DOHH2 (cell line): ENCODE results near the gene NDN.
"Not testable (repeated sequence)": the region's sequence is repeated elsewhere in the genome, so short reads cannot be mapped to it uniquely, and the experiment has no call there.

Experiments used
- H3F3A ChIP-seq: fragments of 200-600 bp; sonication (generic), shearing (Covaris generic); 2 replicates; pipeline ENCODE4 v1.6.0; 2016; ENCODE audit warnings: antibody characterized with exemption, mild to moderate bottlenecking; ENCODE audit not compliant: control insufficient read depth, insufficient read depth
- H3K27ac ChIP-seq: fragments of 200-600 bp; sonication (generic); 2 replicates; pipeline ENCODE4 v1.5.1; 2014; ENCODE audit warnings: low read depth, mild to moderate bottlenecking, low read length, moderate library complexity
- H3K27me3 ChIP-seq: fragments of 200-600 bp; sonication (generic); 2 replicates; pipeline ENCODE4 v1.6.1; 2014; ENCODE audit warnings: mild to moderate bottlenecking, low read length, mixed read lengths; ENCODE audit not compliant: control insufficient read depth
- H3K36me3 ChIP-seq: fragments of 200-600 bp; sonication (generic); 2 replicates; pipeline ENCODE4 v1.6.1; 2014; ENCODE audit warnings: mild to moderate bottlenecking, low read length, moderate library complexity, mixed read lengths; ENCODE audit not compliant: control insufficient read depth
- H3K4me1 ChIP-seq: fragments of 200-600 bp; sonication (generic); 2 replicates; pipeline ENCODE4 v1.6.1; 2014; ENCODE audit warnings: mild to moderate bottlenecking, low read length, mixed read lengths; ENCODE audit not compliant: control insufficient read depth
- H3K4me2 ChIP-seq: fragments of 200-600 bp; sonication (generic); 2 replicates; pipeline ENCODE4 v1.6.0; 2014; ENCODE audit warnings: mild to moderate bottlenecking, low read length, moderate library complexity
- H3K4me3 ChIP-seq: fragments of 200-600 bp; sonication (generic); 2 replicates; pipeline ENCODE4 v1.5.1; 2014; ENCODE audit warnings: mild to moderate bottlenecking, low read length, mixed read lengths
- H3K79me2 ChIP-seq: fragments of 200-600 bp; sonication (generic); 2 replicates; pipeline ENCODE4 v1.6.1; 2014; ENCODE audit warnings: mild to moderate bottlenecking, low read length, mixed read lengths; ENCODE audit not compliant: control insufficient read depth
- H3K9me2 ChIP-seq: fragments of 200-600 bp; sonication (generic); replicated peaks from 2 replicates; pipeline ENCODE4 v1.6.1; 2014; ENCODE audit warnings: mild to moderate bottlenecking, low read length, mixed read lengths; ENCODE audit not compliant: control insufficient read depth
- H3K9me3 ChIP-seq: fragments of 200-600 bp; sonication (generic); 2 replicates; pipeline ENCODE4 v1.6.1; 2014; ENCODE audit warnings: antibody characterized with exemption, low read length, mixed read lengths; ENCODE audit not compliant: control insufficient read depth, insufficient read depth
- H4K20me1 ChIP-seq: fragments of 200-600 bp; sonication (generic); 2 replicates; pipeline ENCODE4 v1.6.0; 2014; ENCODE audit warnings: low read depth, mild to moderate bottlenecking, antibody characterized with exemption, low read length, moderate library complexity; ENCODE audit not compliant: control insufficient read depth, insufficient read depth
- CTCF ChIP-seq: fragments of 200-600 bp; sonication (generic); IDR thresholded peaks from one replicate; pipeline ENCODE4 v1.5.1; 2014; ENCODE audit warnings: antibody characterized with exemption, mild to moderate bottlenecking, low read depth, low read length; ENCODE audit not compliant: poor library complexity, severe bottlenecking
- EZH2phosphoT487 ChIP-seq: fragments of 200-600 bp; sonication (generic); IDR thresholded peaks from 2 replicates; pipeline ENCODE4 v1.6.1; 2017; ENCODE audit warnings: borderline replicate concordance, mild to moderate bottlenecking, antibody characterized with exemption, low read length, moderate library complexity, mixed read lengths

NDN gene

GRCh38 chr15:23687143-23687470 is at the start of gene NDN:
NDN (minus strand) TSS chr15:23687305; CDS start chr15:23687217, 88 bp downstream.
- peaks cover 10% of the 10 kb centered on the region; the same call in 1 of the 2 replicates for H3K9me3 ChIP-seq
- H3K36me3 ChIP-seq, result no peaks in the 10 kb centered on the region
- TF ChIP-seq EZH2phosphoT487, result no peak
- TF ChIP-seq CTCF, result no peak
- H3K4me1 ChIP-seq, result no peaks in the 10 kb centered on the region
- H3F3A ChIP-seq, result no peaks in the 10 kb centered on the region
- H4K20me1 ChIP-seq, result no peaks in the 10 kb centered on the region
- no peaks in the 10 kb centered on the region for H3K27me3 ChIP-seq
- H3K9me2 ChIP-seq, result no peaks in the 10 kb centered on the region
- no peak within 1 kb of the TSS for H3K4me2 ChIP-seq
- no peaks in the 10 kb centered on the region for H3K79me2 ChIP-seq
- no peak within 1 kb of the TSS for H3K4me3 ChIP-seq
- H3K27ac ChIP-seq, result no peak within 1 kb of the TSS

- no peak for TF ChIP-seq CTCF
- no peak for TF ChIP-seq EZH2phosphoT487
Observed at GRCh38 chr15:23736033-23736673, 49.0 kb upstream of the NDN start.

GRCh38 chr15:23734862-23735261 is 47.8 kb upstream of the NDN start:
- TF ChIP-seq CTCF (no peak), EZH2phosphoT487 (no peak)
- H3K27me3 ChIP-seq, result no peaks in the 10 kb centered on the region
- no peaks in the 10 kb centered on the region for H3F3A ChIP-seq
- H3K79me2 ChIP-seq, result no peaks in the 10 kb centered on the region
- no peaks in the 10 kb centered on the region for H3K9me2 ChIP-seq
- H3K4me3 ChIP-seq, result no peak overlapping the region
- H3K36me3 ChIP-seq, result no peaks in the 10 kb centered on the region
- H3K27ac ChIP-seq, result no peak overlapping the region
- no peak overlapping the region for H3K4me2 ChIP-seq
- peaks cover 4% of the 10 kb centered on the region; the same call in 1 of the 2 replicates for H3K9me3 ChIP-seq
- no peaks in the 10 kb centered on the region for H3K4me1 ChIP-seq
- no peaks in the 10 kb centered on the region for H4K20me1 ChIP-seq

More at GRCh38 chr15:23736033-23736673, 49.0 kb upstream of the NDN start:
- Histone ChIP-seq H3K9me3 (peaks cover 5% of the 10 kb centered on the region; the same call in 1 of the 2 replicates), H4K20me1 (no peaks in the 10 kb centered on the region), H3K36me3 (no peaks in the 10 kb centered on the region), H3K4me1 (no peaks in the 10 kb centered on the region), H3K79me2 (no peaks in the 10 kb centered on the region), H3K27ac (no peak overlapping the region), H3K27me3 (no peaks in the 10 kb centered on the region), H3F3A (no peaks in the 10 kb centered on the region), H3K9me2 (no peaks in the 10 kb centered on the region), H3K4me2 (no peak overlapping the region), H3K4me3 (no peak overlapping the region)

GRCh38 chr15:23713874-23714656 is 27.0 kb upstream of the NDN start:
- not testable (repeated sequence) for H3K4me2 ChIP-seq, H3K4me3 ChIP-seq, H3K4me1 ChIP-seq

More at GRCh38 chr15:23713874-23714656, 27.0 kb upstream of the NDN start:
- H3K27ac ChIP-seq, H3K79me2 ChIP-seq, H3K9me2 ChIP-seq, H3K36me3 ChIP-seq, H3F3A ChIP-seq, H3K9me3 ChIP-seq, H3K27me3 ChIP-seq, H4K20me1 ChIP-seq: not testable (repeated sequence)
